Activated CD8-positive, alpha-beta T cell treated with anti-CD3 and anti-CD28 coated beads for 36 hours (primary cell): Measurements from ENCODE around the gene DPF3. TPM values are rescaled to one million over a fixed set of nuclear protein-coding genes. Genes with fewer than 3 reads are reported as not detected.

Experiments
- ATAC-seq: fragments of 200-7000 bp; cut with Tn5 transposase; one replicate; pipeline ENCODE4 v1.10.0; 2021; ENCODE audit warnings: mild to moderate bottlenecking, moderate library complexity
- CTCF ChIA-PET: fragments of 350-600 bp; sonication (Branson Sonifier 250); formaldehyde crosslinking; loops from one replicate; lab custom pipeline; 2021; ENCODE audit warnings: antibody characterized with exemption; lab: Charles Lee
- POLR2A ChIA-PET: fragments of 350-600 bp; sonication (Branson Sonifier 250); formaldehyde crosslinking; loops from one replicate; lab custom pipeline; 2021; ENCODE audit warnings: antibody characterized with exemption; lab: Charles Lee
- DNase-seq: peaks from one replicate; pipeline ENCODE4 v3.0.0-alpha.2; 2020
- H3K27ac Mint-ChIP-seq: one replicate; pipeline ENCODE4 v1.8.0; 2021; ENCODE audit warnings: mild to moderate bottlenecking, mixed read lengths
- H3K27me3 Mint-ChIP-seq: one replicate; pipeline ENCODE4 v1.8.0; 2021; ENCODE audit warnings: mixed read lengths
- H3K36me3 Mint-ChIP-seq: one replicate; pipeline ENCODE4 v1.8.0; 2021; ENCODE audit warnings: low read depth, mixed read lengths
- H3K4me1 Mint-ChIP-seq: one replicate; pipeline ENCODE4 v1.8.0; 2021; ENCODE audit warnings: low read depth, mixed read lengths
- H3K4me3 Mint-ChIP-seq: one replicate; pipeline ENCODE4 v1.8.0; 2021; ENCODE audit warnings: mild to moderate bottlenecking, moderate library complexity, mixed read lengths
- H3K9me3 Mint-ChIP-seq: one replicate; pipeline ENCODE4 v1.8.0; 2021; ENCODE audit warnings: mixed read lengths
- intact Hi-C: fragments of 100-400 bp; cut with micrococcal nuclease; formaldehyde crosslinking; loops from one replicate; pipeline ENCODE4 v1.10.0; 2022
- total RNA-seq, 2 experiments: library from RNA; stranded (reverse); gene quantifications; one replicate each; pipeline ENCODE4 v1.2.3, GENCODE V29; 2021
- TF ChIP-seq, protein P1 (sequence below): fragments of 200-600 bp; IDR thresholded peaks from one replicate; pipeline ENCODE4 v1.8.0; 2022; ENCODE audit warnings: antibody characterized with exemption, mild to moderate bottlenecking

DPF3 gene
- total RNA-seq, 2 experiments from 2014 or later = 0.13 to 0.54 TPM

DNA sequence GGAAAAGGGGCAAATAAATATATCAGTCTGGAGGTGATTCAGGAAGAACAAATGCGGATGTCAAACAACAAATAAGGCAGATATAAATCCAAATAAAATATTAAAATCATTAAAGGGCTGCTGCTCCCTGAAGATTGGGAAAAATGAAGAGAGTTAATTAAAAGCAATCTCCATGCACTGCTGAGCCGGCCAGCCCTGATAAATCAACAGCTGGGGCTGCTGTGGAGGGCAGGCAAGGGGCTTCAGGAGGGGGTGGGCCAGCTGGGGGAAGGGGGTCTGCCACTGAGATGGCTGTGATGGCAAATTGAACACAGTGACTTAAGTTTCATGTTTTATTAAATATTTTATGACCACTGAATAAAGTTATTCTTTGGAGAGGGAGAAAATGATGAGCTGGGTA lies 12.4 kb downstream of the DPF3 start:
- DNase-seq = no peak
- CTCF ChIA-PET = interaction anchor here (0.7 kb wide), 1 partner anchor 13 kb away, joined by 3 read pairs; no protein-coding TSS in a partner anchor
- Mint-ChIP-seq H3K27me3 (peaks cover 3% of the 10 kb centered on the region), H3K36me3 (no peaks in the 10 kb centered on the region), H3K27ac (no peak overlapping the region), H3K9me3 (no peaks in the 10 kb centered on the region), H3K4me3 (no peak overlapping the region), H3K4me1 (peaks cover 21% of the 10 kb centered on the region)
- POLR2A ChIA-PET = interaction anchor here (0.9 kb wide), 1 partner anchor 22 kb away, joined by 4 read pairs; no protein-coding TSS in a partner anchor
- intact Hi-C loops = no loop called here
- TF ChIP-seq, protein P1, sequence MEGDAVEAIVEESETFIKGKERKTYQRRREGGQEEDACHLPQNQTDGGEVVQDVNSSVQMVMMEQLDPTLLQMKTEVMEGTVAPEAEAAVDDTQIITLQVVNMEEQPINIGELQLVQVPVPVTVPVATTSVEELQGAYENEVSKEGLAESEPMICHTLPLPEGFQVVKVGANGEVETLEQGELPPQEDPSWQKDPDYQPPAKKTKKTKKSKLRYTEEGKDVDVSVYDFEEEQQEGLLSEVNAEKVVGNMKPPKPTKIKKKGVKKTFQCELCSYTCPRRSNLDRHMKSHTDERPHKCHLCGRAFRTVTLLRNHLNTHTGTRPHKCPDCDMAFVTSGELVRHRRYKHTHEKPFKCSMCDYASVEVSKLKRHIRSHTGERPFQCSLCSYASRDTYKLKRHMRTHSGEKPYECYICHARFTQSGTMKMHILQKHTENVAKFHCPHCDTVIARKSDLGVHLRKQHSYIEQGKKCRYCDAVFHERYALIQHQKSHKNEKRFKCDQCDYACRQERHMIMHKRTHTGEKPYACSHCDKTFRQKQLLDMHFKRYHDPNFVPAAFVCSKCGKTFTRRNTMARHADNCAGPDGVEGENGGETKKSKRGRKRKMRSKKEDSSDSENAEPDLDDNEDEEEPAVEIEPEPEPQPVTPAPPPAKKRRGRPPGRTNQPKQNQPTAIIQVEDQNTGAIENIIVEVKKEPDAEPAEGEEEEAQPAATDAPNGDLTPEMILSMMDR = no peak
- no peak for ATAC-seq

DNA sequence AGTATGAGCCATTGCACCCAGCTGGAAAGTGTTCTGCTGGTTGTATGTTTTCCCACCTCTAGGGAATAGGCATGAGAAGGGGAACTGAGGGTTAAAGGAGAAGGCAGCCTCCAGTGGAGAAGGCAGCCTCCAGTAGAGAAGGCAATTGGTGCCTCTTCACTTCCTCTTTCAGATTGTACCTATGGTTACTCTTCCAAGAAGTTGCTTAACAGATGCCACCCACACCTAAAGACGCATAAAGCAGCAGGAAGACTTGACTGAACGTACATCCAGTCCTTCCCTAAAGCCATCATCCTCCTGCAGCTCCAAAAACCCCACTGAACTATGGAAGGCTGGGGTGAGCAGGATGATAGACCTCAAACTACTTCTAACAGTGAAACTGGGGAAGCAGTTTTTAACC lies 13.1 kb downstream of the DPF3 start:
- no peak overlapping the region for H3K27ac Mint-ChIP-seq
- H3K27me3 Mint-ChIP-seq = peaks cover 3% of the 10 kb centered on the region
- POLR2A ChIA-PET = interaction anchor here (0.6 to 0.9 kb wide), 2 partner anchors 23 to 989 kb away, joined by 4 read pairs; no protein-coding TSS in a partner anchor
- CTCF ChIA-PET = no interaction called here
- TF ChIP-seq, protein P1 = no peak
- ATAC-seq (peak; percentile 38), DNase-seq (peak; percentile 6)
- intact Hi-C loops = no loop called here
- no peak overlapping the region for H3K4me3 Mint-ChIP-seq
- H3K36me3 Mint-ChIP-seq = no peaks in the 10 kb centered on the region
- H3K4me1 Mint-ChIP-seq = peaks cover 21% of the 10 kb centered on the region
- no peaks in the 10 kb centered on the region for H3K9me3 Mint-ChIP-seq

DNA sequence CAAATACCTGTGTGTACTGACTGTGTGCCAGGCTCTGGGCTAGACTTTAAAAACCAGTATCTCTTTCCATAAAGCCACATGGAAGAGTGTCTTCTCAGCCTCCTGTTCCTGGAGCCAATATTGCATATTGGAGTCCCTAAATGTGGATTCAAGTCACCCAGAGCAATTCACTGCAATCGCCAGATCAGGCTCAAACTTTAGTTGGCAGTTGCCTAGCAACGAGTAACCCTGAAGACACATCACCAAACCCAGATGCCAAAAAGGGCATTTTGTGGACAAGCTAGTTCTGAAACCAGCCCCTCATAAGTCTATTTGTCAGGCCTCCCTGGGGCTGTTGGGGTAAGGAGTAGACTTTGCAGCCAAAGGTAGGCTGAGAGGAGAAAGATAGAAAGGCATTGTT lies 13.7 kb downstream of the DPF3 start:
- DNase-seq = no peak
- Mint-ChIP-seq H3K4me3 (no peak overlapping the region), H3K4me1 (peaks cover 21% of the 10 kb centered on the region)

DNA sequence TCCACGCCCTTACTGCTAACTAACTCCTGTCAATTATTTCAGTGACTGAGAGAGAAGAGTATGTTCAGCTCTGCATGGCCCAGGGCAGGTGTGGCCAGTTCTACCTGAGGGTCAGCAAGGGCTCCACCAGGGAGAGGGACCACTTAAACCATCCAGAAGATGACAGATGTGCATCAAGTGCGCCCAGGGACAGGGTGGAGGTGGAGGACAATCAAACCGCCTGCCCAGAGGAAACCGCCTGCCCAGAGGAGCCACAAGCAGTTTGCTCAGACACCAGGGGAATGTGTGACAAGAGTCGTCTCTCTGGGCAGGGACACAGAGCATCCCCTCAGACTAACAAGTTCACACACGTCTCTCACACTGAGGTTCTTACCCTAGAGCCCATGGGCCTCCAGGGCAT lies 14.5 kb downstream of the DPF3 start:
- CTCF ChIA-PET = no interaction called here
- no peak overlapping the region for H3K27ac Mint-ChIP-seq
- peaks cover 3% of the 10 kb centered on the region for H3K27me3 Mint-ChIP-seq
- POLR2A ChIA-PET = no interaction called here
- H3K4me3 Mint-ChIP-seq = no peak overlapping the region
- H3K4me1 Mint-ChIP-seq = peaks cover 21% of the 10 kb centered on the region
- intact Hi-C loops = no loop called here
- ATAC-seq (no peak), DNase-seq (no peak)
- H3K9me3 Mint-ChIP-seq = no peaks in the 10 kb centered on the region
- H3K36me3 Mint-ChIP-seq = no peaks in the 10 kb centered on the region
- TF ChIP-seq, protein P1 = no peak

More for the DNA sequence above, 13.7 kb downstream of the DPF3 start:
- TF ChIP-seq, protein P1 = no peak
- no peaks in the 10 kb centered on the region for H3K36me3 Mint-ChIP-seq
- ChIA-PET POLR2A (interaction anchor here (0.6 kb wide), 1 partner anchor 990 kb away, joined by 4 read pairs; no protein-coding TSS in a partner anchor), CTCF (no interaction called here)
- no peaks in the 10 kb centered on the region for H3K9me3 Mint-ChIP-seq
- intact Hi-C loops = no loop called here
- ATAC-seq = no peak
- no peak overlapping the region for H3K27ac Mint-ChIP-seq
- H3K27me3 Mint-ChIP-seq = peaks cover 3% of the 10 kb centered on the region

DNA sequence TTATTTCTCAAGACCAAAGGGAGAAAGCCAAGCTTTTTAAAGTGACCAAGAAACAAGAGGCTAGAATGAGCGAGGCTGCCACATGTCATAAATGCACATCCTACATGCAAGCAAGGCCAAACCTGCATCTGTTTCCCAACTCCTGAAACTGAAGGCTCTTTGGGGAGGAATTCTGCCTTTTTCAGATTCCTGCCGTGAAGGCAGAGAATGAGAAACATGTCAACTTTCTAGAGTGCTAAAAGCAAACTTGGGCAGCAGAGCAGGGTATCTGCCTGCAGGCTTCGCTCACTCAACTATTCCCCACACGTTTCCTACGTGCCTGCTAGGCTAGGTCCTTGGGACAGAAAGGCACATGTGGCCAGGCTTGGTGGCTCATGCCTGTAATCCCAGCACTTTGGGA lies 15.2 kb downstream of the DPF3 start:
- Mint-ChIP-seq H3K27me3 (peaks cover 3% of the 10 kb centered on the region), H3K4me1 (peaks cover 18% of the 10 kb centered on the region), H3K36me3 (no peaks in the 10 kb centered on the region), H3K4me3 (no peak overlapping the region), H3K9me3 (no peaks in the 10 kb centered on the region), H3K27ac (no peak overlapping the region)
- POLR2A ChIA-PET = no interaction called here
- TF ChIP-seq, protein P1 = no peak
- ATAC-seq (no peak), DNase-seq (no peak)
- intact Hi-C loops = no loop called here
- CTCF ChIA-PET = no interaction called here
